Measurements from ENCODE around the gene RNF44.
"Not testable (repeated sequence)": the region's sequence is repeated elsewhere in the genome, so short reads cannot be mapped to it uniquely, and the experiment has no call there.

Gene RNF44

GRCh38 chr5:176515396-176515795, 21.8 kb downstream of the RNF44 start:
- no peak for DNase-seq

GRCh38 chr5:176514244-176514950, 22.8 kb downstream of the RNF44 start:
- no peak for DNase-seq

GRCh38 chr5:176513788-176514187, 23.4 kb downstream of the RNF44 start:
- no peak for DNase-seq

- DNase-seq = no peak
These were observed 28.6 kb downstream of the RNF44 start for GRCh38 chr5:176508603-176509002.

GRCh38 chr5:176507911-176508310, 29.3 kb downstream of the RNF44 start:
- no peak for DNase-seq

GRCh38 chr5:176503496-176503895, 33.7 kb downstream of the RNF44 start:
- DNase-seq = no peak

GRCh38 chr5:176501333-176501732, 35.9 kb downstream of the RNF44 start:
- no peak for DNase-seq

- DNase-seq = no peak
These were observed 36.7 kb downstream of the RNF44 start for GRCh38 chr5:176500511-176500910.

- no peak for DNase-seq
These were observed 37.9 kb downstream of the RNF44 start for GRCh38 chr5:176499273-176499672.

GRCh38 chr5:176497852-176498251, 39.4 kb downstream of the RNF44 start:
- no peak for DNase-seq

GRCh38 chr5:176492431-176492830, 44.8 kb downstream of the RNF44 start:
- no peak for DNase-seq

GRCh38 chr5:176491901-176492300, 45.3 kb downstream of the RNF44 start:
- DNase-seq = no peak

- no peak for DNase-seq
These were observed 46.1 kb downstream of the RNF44 start for GRCh38 chr5:176491101-176491502.

- DNase-seq = no peak
These were observed 46.9 kb downstream of the RNF44 start for GRCh38 chr5:176490301-176490700.

GRCh38 chr5:176489077-176489476, 48.1 kb downstream of the RNF44 start:
- DNase-seq = no peak

- DNase-seq = not testable (repeated sequence)
These were observed 50.0 kb downstream of the RNF44 start for GRCh38 chr5:176487160-176487559.

- DNase-seq = no peak
These were observed 50.9 kb downstream of the RNF44 start for GRCh38 chr5:176486189-176486757.

- DNase-seq = no peak
These were observed 52.0 kb downstream of the RNF44 start for GRCh38 chr5:176485176-176485575.

- no peak for DNase-seq
These were observed 55.5 kb downstream of the RNF44 start for GRCh38 chr5:176481711-176482110.
